ENCODE measurements around the gene CTIF. TPM values are rescaled to one million over a fixed set of nuclear protein-coding genes. Genes with fewer than 3 reads are reported as not detected.

Gene CTIF
- total RNA-seq, 3 donors from 2014 or later, result 4.3 to 5.3 (median 4.6) TPM

GRCh38 chr18:48852292-48852691, 313.5 kb downstream of the CTIF start:
- peaks cover 46% of the 10 kb centered on the region for H3K4me1 Mint-ChIP-seq (ENCODE audit: low read depth)
- H3K4me3 Mint-ChIP-seq, result no peak overlapping the region
- no peaks in the 10 kb centered on the region for H3K9me3 Mint-ChIP-seq
- no peaks in the 10 kb centered on the region for H3K36me3 Mint-ChIP-seq (ENCODE audit: insufficient read depth)
- ATAC-seq (peak; percentile 41 to 47), DNase-seq (no peak)
- no peaks in the 10 kb centered on the region for H3K27me3 Mint-ChIP-seq (ENCODE audit: low read depth)

GRCh38 chr18:48852794-48853193, 314.0 kb downstream of the CTIF start:
- Mint-ChIP-seq H3K36me3 (ENCODE audit: insufficient read depth) (no peaks in the 10 kb centered on the region), H3K27me3 (ENCODE audit: low read depth) (no peaks in the 10 kb centered on the region), H3K4me3 (no peak overlapping the region), H3K4me1 (ENCODE audit: low read depth) (peaks cover 45% of the 10 kb centered on the region), H3K9me3 (no peaks in the 10 kb centered on the region)
- DNase-seq, result no peak
- ATAC-seq, result no peak

- peaks cover 42% of the 10 kb centered on the region for H3K4me1 Mint-ChIP-seq (ENCODE audit: low read depth)
- H3K27me3 Mint-ChIP-seq (ENCODE audit: low read depth), result no peaks in the 10 kb centered on the region
- no peaks in the 10 kb centered on the region for H3K9me3 Mint-ChIP-seq
- ATAC-seq (no peak), DNase-seq (no peak)
- H3K4me3 Mint-ChIP-seq, result no peak overlapping the region
- no peaks in the 10 kb centered on the region for H3K36me3 Mint-ChIP-seq (ENCODE audit: insufficient read depth)
These were observed 314.8 kb downstream of the CTIF start for GRCh38 chr18:48853588-48853987.

- Mint-ChIP-seq H3K36me3 (ENCODE audit: insufficient read depth) (no peaks in the 10 kb centered on the region), H3K27me3 (ENCODE audit: low read depth) (no peaks in the 10 kb centered on the region), H3K4me3 (no peak overlapping the region), H3K9me3 (no peaks in the 10 kb centered on the region), H3K4me1 (ENCODE audit: low read depth) (peaks cover 42% of the 10 kb centered on the region)
- DNase-seq, result no peak
- ATAC-seq, result no peak
These were observed 315.9 kb downstream of the CTIF start for GRCh38 chr18:48854780-48855179.

- Mint-ChIP-seq H3K4me3 (peak overlapping the region; percentile 2), H3K4me1 (ENCODE audit: low read depth) (peaks cover 42% of the 10 kb centered on the region), H3K9me3 (no peaks in the 10 kb centered on the region), H3K27me3 (ENCODE audit: low read depth) (no peaks in the 10 kb centered on the region), H3K36me3 (ENCODE audit: insufficient read depth) (no peaks in the 10 kb centered on the region)
- ATAC-seq (no peak), DNase-seq (no peak)
These were observed 316.9 kb downstream of the CTIF start for GRCh38 chr18:48855422-48856377.

- Mint-ChIP-seq H3K4me1 (ENCODE audit: low read depth) (peaks cover 35% of the 10 kb centered on the region), H3K36me3 (ENCODE audit: insufficient read depth) (no peaks in the 10 kb centered on the region), H3K27me3 (ENCODE audit: low read depth) (no peaks in the 10 kb centered on the region), H3K4me3 (no peak overlapping the region), H3K9me3 (no peaks in the 10 kb centered on the region)
- ATAC-seq (no peak), DNase-seq (no peak)
These were observed 318.3 kb downstream of the CTIF start for GRCh38 chr18:48857023-48857694.

GRCh38 chr18:48858676-48859075, 319.8 kb downstream of the CTIF start:
- Mint-ChIP-seq H3K4me1 (ENCODE audit: low read depth) (peaks cover 20% of the 10 kb centered on the region), H3K27me3 (ENCODE audit: low read depth) (no peaks in the 10 kb centered on the region), H3K36me3 (ENCODE audit: insufficient read depth) (no peaks in the 10 kb centered on the region), H3K4me3 (no peak overlapping the region), H3K9me3 (no peaks in the 10 kb centered on the region)
- DNase-seq, result no peak
- no peak for ATAC-seq

GRCh38 chr18:48859311-48860268, 320.8 kb downstream of the CTIF start:
- ATAC-seq, result no peak
- peaks cover 16% of the 10 kb centered on the region for H3K4me1 Mint-ChIP-seq (ENCODE audit: low read depth)

GRCh38 chr18:48860269-48861180, 321.7 kb downstream of the CTIF start:
- no peak overlapping the region for H3K4me3 Mint-ChIP-seq
- no peaks in the 10 kb centered on the region for H3K9me3 Mint-ChIP-seq
- DNase-seq (no peak), ATAC-seq (no peak)
- no peaks in the 10 kb centered on the region for H3K36me3 Mint-ChIP-seq (ENCODE audit: insufficient read depth)
- no peaks in the 10 kb centered on the region for H3K27me3 Mint-ChIP-seq (ENCODE audit: low read depth)
- peaks cover 11% of the 10 kb centered on the region for H3K4me1 Mint-ChIP-seq (ENCODE audit: low read depth)

More at GRCh38 chr18:48859311-48860268, 320.8 kb downstream of the CTIF start:
- no peak overlapping the region for H3K4me3 Mint-ChIP-seq
- no peak for DNase-seq
- no peaks in the 10 kb centered on the region for H3K27me3 Mint-ChIP-seq (ENCODE audit: low read depth)
- no peaks in the 10 kb centered on the region for H3K36me3 Mint-ChIP-seq (ENCODE audit: insufficient read depth)
- H3K9me3 Mint-ChIP-seq, result no peaks in the 10 kb centered on the region

- H3K27me3 Mint-ChIP-seq (ENCODE audit: low read depth), result no peaks in the 10 kb centered on the region
- no peak for DNase-seq
- ATAC-seq, result no peak
- peaks cover 5% of the 10 kb centered on the region for H3K4me1 Mint-ChIP-seq (ENCODE audit: low read depth)
- H3K36me3 Mint-ChIP-seq (ENCODE audit: insufficient read depth), result no peaks in the 10 kb centered on the region
- H3K4me3 Mint-ChIP-seq, result no peak overlapping the region
- H3K9me3 Mint-ChIP-seq, result no peaks in the 10 kb centered on the region
These were observed 322.4 kb downstream of the CTIF start for GRCh38 chr18:48861181-48861708.

- no peak for ATAC-seq
- no peak for DNase-seq
- Mint-ChIP-seq H3K36me3 (ENCODE audit: insufficient read depth) (no peaks in the 10 kb centered on the region), H3K27me3 (ENCODE audit: low read depth) (no peaks in the 10 kb centered on the region), H3K4me3 (no peak overlapping the region), H3K4me1 (ENCODE audit: low read depth) (no peaks in the 10 kb centered on the region), H3K9me3 (no peaks in the 10 kb centered on the region)
These were observed 323.3 kb downstream of the CTIF start for GRCh38 chr18:48862132-48862531.

GRCh38 chr18:48862678-48863270, 323.9 kb downstream of the CTIF start:
- Mint-ChIP-seq H3K9me3 (no peaks in the 10 kb centered on the region), H3K27me3 (ENCODE audit: low read depth) (no peaks in the 10 kb centered on the region), H3K36me3 (ENCODE audit: insufficient read depth) (no peaks in the 10 kb centered on the region), H3K4me1 (ENCODE audit: low read depth) (peaks cover under 1% of the 10 kb centered on the region), H3K4me3 (no peak overlapping the region)
- DNase-seq (no peak), ATAC-seq (no peak)
